HG03196 (cell line): ENCODE results near the gene HECA.
"Not testable (repeated sequence)": the region's sequence is repeated elsewhere in the genome, so short reads cannot be mapped to it uniquely, and the experiment has no call there.

Experiments used
- ATAC-seq: cut with Tn5 transposase; IDR thresholded peaks from one replicate; pipeline ENCODE4 v1.9.1; 2021; ENCODE audit not compliant: unreplicated experiment

Gene HECA

GRCh38 chr6:139204978-139205377 lies 70.1 kb downstream of the HECA start:
- ATAC-seq: no peak

DNA sequence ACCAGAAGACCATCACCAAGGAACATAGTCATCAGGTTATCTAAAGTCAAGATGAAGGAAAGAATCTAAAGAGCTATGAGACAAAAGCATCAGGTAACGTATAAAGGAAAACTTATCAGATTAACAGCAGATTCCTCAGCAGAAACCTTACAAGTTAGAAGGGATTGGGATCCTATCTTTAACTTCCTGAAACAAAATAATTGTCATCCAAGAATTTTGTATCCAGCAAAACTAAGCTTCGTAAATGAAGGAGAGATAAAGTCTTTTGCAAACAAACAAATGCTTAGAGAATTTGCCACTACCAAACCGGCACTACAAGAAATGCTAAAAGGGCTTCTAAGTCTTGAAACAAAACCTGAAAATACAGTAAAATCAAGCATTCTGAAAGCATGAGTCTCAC lies 71.0 kb downstream of the HECA start:
- no peak for ATAC-seq

- not testable (repeated sequence) for ATAC-seq
Measured at GRCh38 chr6:139210766-139211165, 75.9 kb downstream of the HECA start.

- ATAC-seq: not testable (repeated sequence)
Measured at GRCh38 chr6:139212460-139212859, 77.6 kb downstream of the HECA start.

DNA sequence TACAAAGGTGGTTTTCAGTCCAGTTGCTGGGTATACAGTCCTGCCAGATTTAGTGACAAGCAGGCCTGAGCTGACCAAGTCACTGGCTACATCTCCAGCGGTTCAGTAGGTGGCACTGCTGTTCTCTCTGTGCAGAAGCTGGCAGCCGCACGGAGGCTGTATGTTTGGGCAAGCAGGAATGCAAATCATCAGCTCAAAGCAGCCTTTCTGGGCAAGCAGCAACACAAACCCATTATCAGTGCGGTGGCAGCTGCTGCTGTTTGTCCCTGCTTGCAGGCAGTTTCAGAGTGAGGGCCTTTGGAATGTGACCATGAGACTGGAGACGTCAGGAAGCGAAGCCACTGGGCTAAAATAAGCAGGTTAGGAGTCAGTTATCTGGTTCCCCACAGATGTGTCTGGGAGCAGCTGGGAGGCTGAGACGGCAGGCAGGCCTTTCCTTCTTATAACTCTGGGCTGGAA lies 84.4 kb downstream of the HECA start:
- ATAC-seq: peak; percentile 100

DNA sequence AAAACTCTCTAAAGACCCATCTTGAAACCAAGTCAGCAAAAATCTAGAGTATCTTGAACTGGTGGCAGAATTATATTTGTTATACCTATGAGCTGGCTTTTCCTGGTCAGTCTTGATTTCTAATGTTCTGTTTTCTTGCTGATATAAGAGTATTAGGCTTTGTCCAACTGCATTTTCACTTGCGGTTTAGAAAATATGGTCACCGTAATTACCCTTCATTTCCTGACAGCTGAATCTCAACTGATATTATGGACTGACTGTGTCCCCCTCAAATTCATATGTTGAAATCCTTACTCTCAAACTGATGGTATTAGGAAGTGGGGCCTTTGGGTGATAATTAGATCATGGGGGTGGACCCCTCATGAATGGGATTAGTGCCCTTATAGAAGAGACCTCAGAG lies 84.9 kb downstream of the HECA start:
- no peak for ATAC-seq

DNA sequence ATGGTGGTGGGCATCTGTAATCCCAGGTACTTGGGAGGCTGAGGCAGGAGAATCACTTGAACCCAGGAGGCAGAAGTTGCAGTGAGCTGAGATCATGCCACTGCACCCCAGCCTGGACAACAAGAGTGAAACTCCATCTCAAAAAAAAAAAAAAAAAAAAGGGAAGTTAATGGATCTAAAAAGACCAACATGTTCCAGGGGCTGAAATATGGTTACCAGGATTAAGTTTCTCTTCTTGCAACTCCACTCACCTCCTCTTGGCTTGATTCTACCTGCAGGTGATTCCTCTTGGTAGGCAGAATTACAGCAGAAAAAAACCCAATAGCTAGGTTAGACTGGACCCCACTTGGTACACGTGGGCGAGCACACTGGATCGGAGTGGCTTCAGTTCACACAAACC lies 93.5 kb downstream of the HECA start:
- not testable (repeated sequence) for ATAC-seq
